Muscle of leg (tissue), 16 donors: ENCODE results near the gene YIPF4. TPM values are rescaled to one million over a fixed set of nuclear protein-coding genes. Genes with fewer than 3 reads are reported as not detected.

ENCODE experiments used
- DNase-seq: peaks from one replicate; pipeline ENCODE4 v3.0.0; 2013
- H3K27ac ChIP-seq: one replicate; pipeline ENCODE4 v1.5.1; 2013; ENCODE audit warnings: mild to moderate bottlenecking, low read length, control low read depth
- H3K27me3 ChIP-seq: one replicate; pipeline ENCODE4 v1.6.1; 2013; ENCODE audit warnings: low read length; ENCODE audit not compliant: control insufficient read depth, insufficient read depth
- H3K36me3 ChIP-seq: one replicate; pipeline ENCODE4 v1.6.1; 2013; ENCODE audit warnings: low read length; ENCODE audit not compliant: control insufficient read depth, insufficient read depth
- H3K4me1 ChIP-seq: one replicate; pipeline ENCODE4 v1.6.1; 2013; ENCODE audit warnings: low read length; ENCODE audit not compliant: control insufficient read depth, insufficient read depth
- H3K4me3 ChIP-seq: one replicate; pipeline ENCODE4 v1.5.1; 2013; ENCODE audit warnings: low read length, control low read depth
- H3K9me3 ChIP-seq: replicated peaks from 2 replicates; pipeline ENCODE4 v1.6.1; 2013; ENCODE audit warnings: low read depth, low read length; ENCODE audit not compliant: control insufficient read depth
- WGBS: methylation state at CpG from one replicate; pipeline ENCODE4 v1.1.5; 2013; ENCODE audit warnings: missing lambda C conversion rate; ENCODE audit not compliant: insufficient coverage; 5-methylcytosine and 5-hydroxymethylcytosine counted together
- long read RNA-seq, 11 donors: transcript quantifications; one replicate each; lab custom pipeline, GENCODE V29; 2026
- polyA plus RNA-seq, 8 donors: library from polyadenylated mRNA; unstranded; fragments of 120-200 nt; gene quantifications; one replicate each; pipeline versions ENCODE4 v1.2.1 to v1.2.3, GENCODE V29; 2013; ENCODE audit warnings: inconsistent platforms in 1 of 8, low replicate concordance in 1 of 8; ENCODE audit not compliant: insufficient read length in 8 of 8, insufficient read depth in 1 of 8
- total RNA-seq: library from RNA; stranded (reverse); fragments of 120-200 nt; gene quantifications from one replicate; pipeline ENCODE4 v1.2.4, GENCODE V29; 2013

Gene YIPF4
- total RNA-seq = 36.4 TPM
- polyA plus RNA-seq = 10 to 100 TPM; 33.4 to 48.4 (median 38.2) TPM
- long read RNA-seq, donor 1, full-length matches to known transcripts = 9 of 9 reads
- long read RNA-seq, donor 1, partial matches to known transcripts = 0 of 9 reads
- long read RNA-seq, donor 1, other reads (novel, unspliced or antisense) = 0 of 9 reads
- long read RNA-seq, donor 2, full-length matches to known transcripts = 6 of 6 reads
- long read RNA-seq, donor 2, partial matches to known transcripts = 0 of 6 reads
- long read RNA-seq, donor 2, other reads (novel, unspliced or antisense) = 0 of 6 reads
- long read RNA-seq, donor 3, full-length matches to known transcripts = 23 of 23 reads
- long read RNA-seq, donor 3, partial matches to known transcripts = 0 of 23 reads
- long read RNA-seq, donor 3, other reads (novel, unspliced or antisense) = 0 of 23 reads
- long read RNA-seq, donor 4, full-length matches to known transcripts = 15 of 15 reads
- long read RNA-seq, donor 4, partial matches to known transcripts = 0 of 15 reads
- long read RNA-seq, donor 4, other reads (novel, unspliced or antisense) = 0 of 15 reads
- long read RNA-seq, donor 5, full-length matches to known transcripts = 51 of 51 reads
- long read RNA-seq, donor 5, partial matches to known transcripts = 0 of 51 reads
- long read RNA-seq, donor 5, other reads (novel, unspliced or antisense) = 0 of 51 reads
- long read RNA-seq, donor 6, full-length matches to known transcripts = 35 of 49 reads
- long read RNA-seq, donor 6, partial matches to known transcripts = 14 of 49 reads
- long read RNA-seq, donor 6, other reads (novel, unspliced or antisense) = 0 of 49 reads
- long read RNA-seq, donor 7, full-length matches to known transcripts = 19 of 19 reads
- long read RNA-seq, donor 7, partial matches to known transcripts = 0 of 19 reads
- long read RNA-seq, donor 7, other reads (novel, unspliced or antisense) = 0 of 19 reads
- long read RNA-seq, donor 8, full-length matches to known transcripts = 23 of 38 reads
- long read RNA-seq, donor 8, partial matches to known transcripts = 15 of 38 reads
- long read RNA-seq, donor 8, other reads (novel, unspliced or antisense) = 0 of 38 reads
- long read RNA-seq, donor 9, full-length matches to known transcripts = 12 of 12 reads
- long read RNA-seq, donor 9, partial matches to known transcripts = 0 of 12 reads
- long read RNA-seq, donor 9, other reads (novel, unspliced or antisense) = 0 of 12 reads
- long read RNA-seq, donor 10, full-length matches to known transcripts = 38 of 38 reads
- long read RNA-seq, donor 10, partial matches to known transcripts = 0 of 38 reads
- long read RNA-seq, donor 10, other reads (novel, unspliced or antisense) = 0 of 38 reads
- long read RNA-seq, donor 11, full-length matches to known transcripts = 19 of 36 reads
- long read RNA-seq, donor 11, partial matches to known transcripts = 17 of 36 reads
- long read RNA-seq, donor 11, other reads (novel, unspliced or antisense) = 0 of 36 reads

- WGBS = 0% methylated on average over 54 of the region's 59 CpGs
- peak; percentile 98 for DNase-seq
- Histone ChIP-seq H3K4me1 (peaks cover 2% of the 10 kb centered on the region), H3K4me3 (peak within 1 kb of the TSS; percentile 98), H3K27ac (peak within 1 kb of the TSS; percentile 92), H3K9me3 (no peaks in the 10 kb centered on the region), H3K36me3 (peaks cover 15% of the 10 kb centered on the region), H3K27me3 (no peaks in the 10 kb centered on the region)
Observed at GRCh38 chr2:32277674-32278477, at the start of gene YIPF4. YIPF4 (plus strand) TSS chr2:32277904; CDS start chr2:32278156, 252 bp downstream.

GRCh38 chr2:32228181-32228580, 49.5 kb upstream of the YIPF4 start:
- Histone ChIP-seq H3K27ac (no peak overlapping the region), H3K4me3 (no peak overlapping the region), H3K9me3 (no peaks in the 10 kb centered on the region), H3K27me3 (no peaks in the 10 kb centered on the region), H3K36me3 (peaks cover 6% of the 10 kb centered on the region), H3K4me1 (no peaks in the 10 kb centered on the region)
- no peak for DNase-seq
- no CpG with 5 or more reads among the region's 2 CpGs for WGBS

GRCh38 chr2:32229635-32230034, 48.1 kb upstream of the YIPF4 start:
- DNase-seq = no peak
- WGBS = 67% methylated on average over 1 of the region's 1 CpG
- H3K27me3 ChIP-seq = no peaks in the 10 kb centered on the region
- H3K27ac ChIP-seq = no peak overlapping the region
- no peak overlapping the region for H3K4me3 ChIP-seq
- no peaks in the 10 kb centered on the region for H3K9me3 ChIP-seq
- no peaks in the 10 kb centered on the region for H3K4me1 ChIP-seq
- H3K36me3 ChIP-seq = peaks cover 3% of the 10 kb centered on the region

- no peaks in the 10 kb centered on the region for H3K27me3 ChIP-seq
- no peaks in the 10 kb centered on the region for H3K4me1 ChIP-seq
- H3K27ac ChIP-seq = no peak overlapping the region
- WGBS = no CpG with 5 or more reads among the region's 4 CpGs
- DNase-seq = no peak
- H3K9me3 ChIP-seq = no peaks in the 10 kb centered on the region
- no peaks in the 10 kb centered on the region for H3K36me3 ChIP-seq
- H3K4me3 ChIP-seq = no peak overlapping the region
Observed at GRCh38 chr2:32231959-32232358, 45.7 kb upstream of the YIPF4 start.

- DNase-seq = no peak
- no peaks in the 10 kb centered on the region for H3K9me3 ChIP-seq
- no peak overlapping the region for H3K27ac ChIP-seq
- H3K36me3 ChIP-seq = no peaks in the 10 kb centered on the region
- no peak overlapping the region for H3K4me3 ChIP-seq
- no peaks in the 10 kb centered on the region for H3K4me1 ChIP-seq
- WGBS = 86% methylated on average over 4 of the region's 5 CpGs
- H3K27me3 ChIP-seq = no peaks in the 10 kb centered on the region
Observed at GRCh38 chr2:32235315-32235714, 42.4 kb upstream of the YIPF4 start.

- no peak overlapping the region for H3K27ac ChIP-seq
- H3K9me3 ChIP-seq = no peaks in the 10 kb centered on the region
- H3K36me3 ChIP-seq = no peaks in the 10 kb centered on the region
- H3K27me3 ChIP-seq = no peaks in the 10 kb centered on the region
- no peak overlapping the region for H3K4me3 ChIP-seq
- no CpG with 5 or more reads among the region's 2 CpGs for whole genome bisulfite sequencing
- DNase-seq = no peak
- H3K4me1 ChIP-seq = no peaks in the 10 kb centered on the region
Observed at GRCh38 chr2:32237488-32237887, 40.2 kb upstream of the YIPF4 start.

GRCh38 chr2:32237996-32238395, 39.7 kb upstream of the YIPF4 start:
- H3K4me3 ChIP-seq = no peak overlapping the region

GRCh38 chr2:32242331-32242730, 35.4 kb upstream of the YIPF4 start:
- Histone ChIP-seq H3K4me3 (no peak overlapping the region), H3K27me3 (no peaks in the 10 kb centered on the region), H3K36me3 (no peaks in the 10 kb centered on the region), H3K4me1 (no peaks in the 10 kb centered on the region), H3K27ac (no peak overlapping the region), H3K9me3 (no peaks in the 10 kb centered on the region)
- WGBS = no CpG with 5 or more reads among the region's 3 CpGs
- DNase-seq = no peak

More at GRCh38 chr2:32237996-32238395, 39.7 kb upstream of the YIPF4 start:
- no peaks in the 10 kb centered on the region for H3K9me3 ChIP-seq
- no peaks in the 10 kb centered on the region for H3K27me3 ChIP-seq
- H3K4me1 ChIP-seq = no peaks in the 10 kb centered on the region
- H3K36me3 ChIP-seq = no peaks in the 10 kb centered on the region
- WGBS = no CpG with 5 or more reads among the region's 2 CpGs
- DNase-seq = no peak
- no peak overlapping the region for H3K27ac ChIP-seq

- Histone ChIP-seq H3K4me1 (no peaks in the 10 kb centered on the region), H3K9me3 (no peaks in the 10 kb centered on the region), H3K27me3 (no peaks in the 10 kb centered on the region), H3K4me3 (no peak overlapping the region), H3K36me3 (no peaks in the 10 kb centered on the region), H3K27ac (no peak overlapping the region)
- DNase-seq = no peak
- no CpG with 5 or more reads among the region's 4 CpGs for WGBS
Observed at GRCh38 chr2:32246911-32247310, 30.8 kb upstream of the YIPF4 start.
